Duodenal mucosa (tissue), 2 donors: ENCODE data around the gene TMEM88.

ENCODE experiments used
- H3K27ac ChIP-seq: one replicate; pipeline ENCODE4 v1.7.0; 2013; ENCODE audit warnings: low read depth, low read length
- H3K27me3 ChIP-seq, 2 donors: one replicate each; pipeline ENCODE4 v1.7.0; 2013; ENCODE audit warnings: low read length in 2 of 2, control low read depth in 1 of 2; ENCODE audit not compliant: insufficient read depth in 2 of 2, control insufficient read depth in 1 of 2
- H3K36me3 ChIP-seq, 2 donors: one replicate each; pipeline ENCODE4 v1.7.0; 2013; ENCODE audit warnings: low read length in 2 of 2, control low read depth in 1 of 2; ENCODE audit not compliant: insufficient read depth in 2 of 2, control insufficient read depth in 1 of 2
- H3K4me1 ChIP-seq, 2 donors: one replicate each; pipeline ENCODE4 v1.7.0; 2013; ENCODE audit warnings: low read length in 2 of 2, control low read depth in 1 of 2; ENCODE audit not compliant: insufficient read depth in 2 of 2, control insufficient read depth in 1 of 2
- H3K4me3 ChIP-seq, 2 donors: one replicate each; pipeline ENCODE4 v1.7.0; 2013; ENCODE audit warnings: low read length in 2 of 2, low read depth in 1 of 2
- H3K9ac ChIP-seq, 2 donors: one replicate each; pipeline ENCODE4 v1.7.0; 2013; ENCODE audit warnings: low read length in 2 of 2, low read depth in 1 of 2
- H3K9me3 ChIP-seq, 2 donors: one replicate each; pipeline ENCODE4 v1.7.0; 2013; ENCODE audit warnings: low read length in 2 of 2, control low read depth in 1 of 2; ENCODE audit not compliant: control insufficient read depth in 1 of 2

The TMEM88 gene

GRCh38 chr17:7873051-7873450, 18.2 kb downstream of the TMEM88 start:
- no peaks in the 10 kb centered on the region for H3K27me3 ChIP-seq
- peaks cover 0 to 2% of the 10 kb centered on the region in 2 donors for H3K4me1 ChIP-seq

DNA sequence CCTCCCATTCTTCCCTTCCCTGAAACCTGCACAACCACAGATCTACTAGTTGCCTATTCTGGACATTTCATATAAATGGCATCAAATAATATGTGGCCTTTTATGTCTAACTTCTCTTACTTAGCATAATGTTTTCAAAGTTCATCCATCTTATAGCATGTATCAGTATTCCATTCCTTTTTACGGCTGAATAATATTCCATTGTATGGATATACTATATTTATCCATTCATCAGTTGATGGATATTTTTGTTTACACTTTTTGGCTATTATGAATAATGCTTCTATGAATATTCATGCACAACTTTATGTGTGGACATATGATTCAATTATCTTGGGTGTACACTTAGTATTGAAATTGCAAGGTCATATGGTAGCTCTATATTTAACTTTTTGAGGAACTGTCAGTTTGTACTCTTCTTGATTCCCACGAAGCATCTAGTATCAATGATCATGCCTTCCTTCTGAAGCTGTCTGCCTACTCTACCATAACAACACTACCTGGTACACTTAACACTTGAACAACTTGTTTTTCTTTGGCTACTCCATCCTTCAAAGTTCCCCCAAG, 21.0 kb downstream of the TMEM88 start:
- Histone ChIP-seq H3K27ac (no peak overlapping the region), H3K9ac (no peak overlapping the region), H3K27me3 (no peaks in the 10 kb centered on the region), H3K4me3 (no peak overlapping the region), H3K4me1 (no peaks in the 10 kb centered on the region), H3K36me3 (peaks cover 4 to 9% of the 10 kb centered on the region in 2 donors), H3K9me3 (no peaks in the 10 kb centered on the region)

More at GRCh38 chr17:7873051-7873450, 18.2 kb downstream of the TMEM88 start:
- H3K9ac ChIP-seq: no peak overlapping the region
- no peak overlapping the region for H3K27ac ChIP-seq
- H3K9me3 ChIP-seq: no peaks in the 10 kb centered on the region
- H3K36me3 ChIP-seq: no peaks in the 10 kb centered on the region
- H3K4me3 ChIP-seq: no peak overlapping the region

DNA sequence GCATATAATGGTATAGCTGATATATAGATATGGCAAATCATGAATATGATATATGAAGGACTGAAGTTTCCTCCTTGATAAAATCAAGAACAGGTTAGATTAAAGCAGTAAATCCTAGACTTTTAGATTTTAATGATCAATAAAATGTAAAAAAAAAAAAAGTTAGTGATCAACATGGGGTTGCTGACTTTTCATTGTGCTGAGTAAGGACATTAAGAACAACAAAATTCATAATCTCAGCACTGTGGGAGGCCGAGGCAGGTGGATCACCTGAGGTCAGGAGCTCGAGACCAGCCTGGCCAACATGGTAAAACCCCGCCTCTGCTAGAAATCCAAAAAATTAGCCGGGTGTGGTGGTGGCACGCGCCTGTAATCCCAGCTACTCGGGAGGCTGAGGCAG, 23.4 kb downstream of the TMEM88 start:
- Histone ChIP-seq H3K9ac (no peak overlapping the region), H3K27ac (no peak overlapping the region), H3K4me1 (peaks cover 13% of the 10 kb centered on the region in 2 donors), H3K9me3 (no peaks in the 10 kb centered on the region), H3K27me3 (no peaks in the 10 kb centered on the region), H3K36me3 (peaks cover 4 to 9% of the 10 kb centered on the region in 2 donors), H3K4me3 (no peak overlapping the region)

- no peak overlapping the region for H3K27ac ChIP-seq
- no peaks in the 10 kb centered on the region for H3K27me3 ChIP-seq
- H3K36me3 ChIP-seq: peaks cover 4 to 9% of the 10 kb centered on the region in 2 donors
- no peak overlapping the region for H3K9ac ChIP-seq
- no peak overlapping the region for H3K4me3 ChIP-seq
- H3K9me3 ChIP-seq: no peaks in the 10 kb centered on the region
- H3K4me1 ChIP-seq: peaks cover 13 to 18% of the 10 kb centered on the region in 2 donors
Measured at GRCh38 chr17:7880076-7880868, 25.4 kb downstream of the TMEM88 start.

DNA sequence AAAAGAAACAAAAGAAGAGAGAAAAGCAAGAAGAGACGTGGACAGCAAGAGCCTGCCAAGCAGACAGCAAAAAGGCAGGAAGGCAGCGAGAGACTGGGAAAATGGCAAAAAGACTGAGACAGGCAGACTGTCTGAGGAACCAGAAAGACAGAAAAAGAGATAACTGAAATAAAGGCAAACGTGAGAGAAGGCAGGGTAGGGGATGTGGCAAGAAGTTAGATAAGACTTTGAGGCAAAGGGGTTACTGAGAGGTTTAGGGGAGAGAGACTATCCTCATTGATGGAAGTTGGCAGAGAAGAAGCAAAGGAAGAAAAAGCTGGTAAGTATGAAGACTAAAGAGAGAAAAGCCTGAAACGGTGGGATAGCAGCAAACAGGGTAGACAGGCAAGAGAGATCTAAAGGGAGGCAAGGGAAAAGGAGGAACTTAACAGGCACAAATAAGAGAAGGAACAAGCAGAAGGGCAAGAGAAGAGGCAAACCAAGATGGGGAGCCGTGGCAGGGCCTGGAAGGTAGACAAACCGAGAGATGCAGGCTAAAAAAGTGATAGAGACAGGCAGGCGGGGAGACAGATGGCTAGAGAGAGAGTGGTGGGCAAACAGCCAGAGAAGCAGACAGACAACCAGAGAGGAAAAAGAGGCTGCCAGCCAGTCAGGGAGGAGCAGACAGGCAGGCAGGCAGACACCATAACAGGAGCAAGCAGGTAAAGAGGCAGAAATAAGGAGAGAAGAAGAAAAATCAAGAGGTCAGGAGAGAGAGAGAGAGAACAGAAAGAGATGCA, 26.6 kb downstream of the TMEM88 start:
- H3K36me3 ChIP-seq: peaks cover 4 to 9% of the 10 kb centered on the region in 2 donors
- peaks cover 22 to 23% of the 10 kb centered on the region in 2 donors for H3K4me1 ChIP-seq
- H3K9me3 ChIP-seq: no peaks in the 10 kb centered on the region
- H3K27me3 ChIP-seq: no peaks in the 10 kb centered on the region
- no peak overlapping the region for H3K4me3 ChIP-seq
- H3K27ac ChIP-seq: no peak overlapping the region
- H3K9ac ChIP-seq: no peak overlapping the region

DNA sequence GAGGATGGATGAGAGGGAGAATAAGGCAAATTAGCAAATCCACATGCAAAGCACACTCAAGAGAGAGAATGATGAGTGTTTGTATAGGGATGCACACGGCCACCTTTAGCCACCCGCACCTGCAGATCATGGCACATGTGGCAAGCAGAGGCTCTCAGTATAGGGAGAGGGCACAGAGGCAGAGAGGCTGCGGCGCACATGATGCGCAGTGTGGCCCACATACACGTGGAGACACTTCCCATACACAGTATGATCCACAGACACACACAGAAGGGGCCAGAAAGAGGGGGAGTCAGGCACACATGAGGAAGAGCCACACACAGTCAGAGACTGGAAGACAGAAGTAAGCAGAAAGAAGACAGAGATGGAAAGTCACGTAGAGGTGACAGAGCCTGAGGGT, 27.2 kb downstream of the TMEM88 start:
- Histone ChIP-seq H3K9me3 (no peaks in the 10 kb centered on the region), H3K27me3 (no peaks in the 10 kb centered on the region), H3K27ac (no peak overlapping the region), H3K9ac (no peak overlapping the region), H3K4me1 (peaks cover 28 to 29% of the 10 kb centered on the region in 2 donors), H3K4me3 (no peak overlapping the region), H3K36me3 (peaks cover 4 to 9% of the 10 kb centered on the region in 2 donors)

- Histone ChIP-seq H3K4me3 (no peak overlapping the region), H3K9ac (no peak overlapping the region), H3K4me1 (peaks cover 29 to 34% of the 10 kb centered on the region in 2 donors)
Measured at GRCh38 chr17:7882629-7883028, 27.8 kb downstream of the TMEM88 start.

DNA sequence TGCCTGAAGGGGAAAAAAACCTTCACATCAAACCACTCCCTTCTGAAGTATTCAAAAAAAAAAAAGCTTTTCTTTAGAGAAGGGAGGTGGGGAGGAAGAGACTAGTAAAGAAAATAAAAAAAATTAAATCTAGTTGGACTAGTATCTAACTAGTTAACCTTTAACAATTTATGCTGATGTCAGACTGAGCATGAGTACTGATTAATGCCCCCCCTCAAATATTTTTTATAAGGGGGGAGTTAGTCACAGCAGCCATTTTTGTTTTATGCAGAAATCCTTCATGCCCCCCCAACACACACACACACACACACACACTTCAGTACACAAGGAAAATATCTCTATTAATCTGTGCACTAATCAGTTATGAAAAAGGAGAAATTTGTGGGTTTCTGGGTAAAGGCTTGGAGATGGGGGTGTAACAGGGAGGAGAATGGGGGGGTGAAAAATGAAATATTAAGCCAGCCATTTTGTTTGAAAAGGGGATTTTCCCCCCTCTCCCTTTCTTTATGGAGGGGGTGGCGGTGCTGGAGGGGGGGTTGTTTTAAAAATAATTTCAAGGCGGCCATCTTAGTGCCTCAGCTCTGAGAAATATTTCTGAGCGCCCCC, 29.0 kb downstream of the TMEM88 start:
- no peak overlapping the region for H3K27ac ChIP-seq
- peak overlapping the region in 1 of 2 donors; percentile 39 for H3K4me3 ChIP-seq
- no peaks in the 10 kb centered on the region for H3K9me3 ChIP-seq
- H3K4me1 ChIP-seq: peaks cover 42 to 47% of the 10 kb centered on the region in 2 donors
- H3K27me3 ChIP-seq: no peaks in the 10 kb centered on the region
- H3K36me3 ChIP-seq: peaks cover 4 to 9% of the 10 kb centered on the region in 2 donors
- H3K9ac ChIP-seq: peak overlapping the region in 1 of 2 donors; percentile 6

More at GRCh38 chr17:7882629-7883028, 27.8 kb downstream of the TMEM88 start:
- Histone ChIP-seq H3K27me3 (no peaks in the 10 kb centered on the region), H3K27ac (no peak overlapping the region), H3K9me3 (no peaks in the 10 kb centered on the region), H3K36me3 (peaks cover 4 to 9% of the 10 kb centered on the region in 2 donors)

- Histone ChIP-seq H3K4me3 (peak overlapping the region; percentile 66 to 83), H3K9ac (peak overlapping the region in 1 of 2 donors; percentile 96), H3K9me3 (no peaks in the 10 kb centered on the region), H3K27me3 (no peaks in the 10 kb centered on the region), H3K27ac (no peak overlapping the region), H3K36me3 (peaks cover 4 to 5% of the 10 kb centered on the region in 2 donors), H3K4me1 (peaks cover 50 to 56% of the 10 kb centered on the region in 2 donors)
Measured at GRCh38 chr17:7884581-7885366, 29.9 kb downstream of the TMEM88 start.
